ENCODE results near the gene SPTBN4.

DNA sequence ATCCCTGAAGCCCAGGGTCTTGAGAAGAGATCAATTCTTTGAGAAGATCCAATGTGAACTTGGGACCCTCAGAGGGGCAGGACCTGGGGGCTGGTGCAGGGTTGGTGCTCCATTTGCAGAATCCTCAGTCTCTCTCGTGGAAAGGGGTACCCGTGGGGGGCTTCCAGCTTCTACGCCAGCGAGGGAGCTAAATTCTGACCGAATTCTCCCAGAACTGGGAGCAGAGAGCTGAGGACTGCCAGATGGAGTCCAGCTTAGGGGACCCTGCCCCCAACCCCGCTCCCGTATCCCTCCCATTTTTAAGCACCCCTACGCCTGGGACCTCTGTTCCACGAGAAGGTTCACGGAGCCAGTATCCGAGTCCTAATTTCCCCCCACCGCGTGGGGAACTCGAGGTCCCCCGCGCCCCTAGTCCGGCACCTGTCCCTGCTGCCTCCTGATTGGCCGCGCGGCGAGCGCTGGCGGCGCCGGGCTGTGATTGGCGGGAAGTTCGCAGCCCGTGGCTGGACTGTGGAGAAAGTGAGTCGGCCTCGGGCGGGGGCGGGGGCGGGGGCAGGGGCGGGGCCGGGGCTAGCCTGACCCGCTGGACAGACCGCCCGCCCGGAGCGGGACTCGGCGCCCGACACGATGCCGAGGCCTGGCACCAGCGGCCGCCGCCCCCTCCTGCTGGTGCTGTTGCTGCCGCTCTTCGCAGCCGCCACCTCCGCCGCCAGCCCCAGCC, 130.0 kb downstream of the SPTBN4 start:
- TF ChIP-seq CTCF (conservative IDR thresholded peaks at IDR 0.05 in 1 of 2, IDR thresholded peaks at IDR 0.05 in 1 of 2; ENCODE audit: extremely low read depth in 1 of 2, insufficient read depth in 1 of 2, low read depth in 1 of 2, low read length in 2 of 2) (no peak), EZH2 (IDR thresholded peaks at IDR 0.05; ENCODE audit: borderline replicate concordance, low read length) (no peak)
